H9 (cell line): ENCODE results near the gene RIC1. TPM values are rescaled to one million over a fixed set of nuclear protein-coding genes. Genes with fewer than 3 reads are reported as not detected.

Experiments
- DNase-seq: peaks from one replicate; pipeline ENCODE4 v3.0.0-alpha.2; 2017
- H2AFZ ChIP-seq: one replicate; pipeline ENCODE4 v1.6.1; 2013; ENCODE audit warnings: mild to moderate bottlenecking, low read length, control low read depth, moderate library complexity
- H2AK5ac ChIP-seq: 2 replicates; pipeline ENCODE4 v1.6.1; 2013; ENCODE audit warnings: low read length, control low read depth, mixed read lengths; ENCODE audit not compliant: insufficient read length
- H2BK120ac ChIP-seq: one replicate; pipeline ENCODE4 v1.6.1; 2013; ENCODE audit warnings: low read depth, mild to moderate bottlenecking, low read length, control low read depth, inconsistent platforms; ENCODE audit not compliant: poor library complexity, severe bottlenecking
- H2BK12ac ChIP-seq: 2 replicates; pipeline ENCODE4 v1.6.1; 2013; ENCODE audit warnings: low read length, control low read depth, mixed read lengths, low read depth; ENCODE audit not compliant: insufficient read length
- H2BK15ac ChIP-seq: 2 replicates; pipeline ENCODE4 v1.6.1; 2013; ENCODE audit warnings: low read depth, low read length, control low read depth
- H2BK20ac ChIP-seq: one replicate; pipeline ENCODE4 v1.6.1; 2013; ENCODE audit warnings: low read depth, mild to moderate bottlenecking, low read length, control low read depth, inconsistent platforms; ENCODE audit not compliant: poor library complexity, severe bottlenecking
- H2BK5ac ChIP-seq: 2 replicates; pipeline ENCODE4 v1.6.1; 2013; ENCODE audit warnings: low read length, control low read depth, mixed read lengths; ENCODE audit not compliant: insufficient read length
- H3K14ac ChIP-seq: 2 replicates; pipeline ENCODE4 v1.6.1; 2013; ENCODE audit warnings: low read length, control low read depth; ENCODE audit not compliant: insufficient read depth
- H3K18ac ChIP-seq: 2 replicates; pipeline ENCODE4 v1.6.1; 2013; ENCODE audit warnings: low read depth, mild to moderate bottlenecking, mixed read lengths, low read length, control low read depth; ENCODE audit not compliant: insufficient read length
- H3K23ac ChIP-seq: 2 replicates; pipeline ENCODE4 v1.6.1; 2013; ENCODE audit warnings: low read length, control low read depth, mixed read lengths, low read depth; ENCODE audit not compliant: insufficient read length
- H3K23me2 ChIP-seq: 2 replicates; pipeline ENCODE4 v1.6.1; 2013; ENCODE audit warnings: low read depth, mild to moderate bottlenecking, mixed read lengths, low read length, control low read depth; ENCODE audit not compliant: insufficient read length, poor library complexity, severe bottlenecking
- H3K27ac ChIP-seq: 2 replicates; pipeline ENCODE4 v1.5.1; 2013; ENCODE audit warnings: low read length, control low read depth, mixed read lengths, low read depth; ENCODE audit not compliant: insufficient read length
- H3K27me3 ChIP-seq: 2 replicates; pipeline ENCODE4 v1.6.1; 2013; ENCODE audit warnings: low read length, control low read depth, inconsistent platforms; ENCODE audit not compliant: insufficient read depth
- H3K4ac ChIP-seq: 2 replicates; pipeline ENCODE4 v1.6.1; 2013; ENCODE audit warnings: low read depth, mild to moderate bottlenecking, control low read depth, inconsistent platforms, low read length, moderate library complexity
- H3K4me1 ChIP-seq: 2 replicates; pipeline ENCODE4 v1.6.1; 2013; ENCODE audit warnings: low read length, control low read depth, inconsistent platforms; ENCODE audit not compliant: insufficient read depth
- H3K4me2 ChIP-seq: 2 replicates; pipeline ENCODE4 v1.6.1; 2013; ENCODE audit warnings: low read length, control low read depth, mixed read lengths; ENCODE audit not compliant: insufficient read length, insufficient read depth
- H3K56ac ChIP-seq: 2 replicates; pipeline ENCODE4 v1.6.1; 2013; ENCODE audit warnings: low read depth, mild to moderate bottlenecking, mixed read lengths, low read length, control low read depth; ENCODE audit not compliant: insufficient read length
- H3K79me1 ChIP-seq: 2 replicates; pipeline ENCODE4 v1.6.1; 2013; ENCODE audit warnings: low read depth, mild to moderate bottlenecking, moderate library complexity, low read length, control low read depth, inconsistent platforms; ENCODE audit not compliant: insufficient read depth, poor library complexity, severe bottlenecking
- H3K79me2 ChIP-seq: 2 replicates; pipeline ENCODE4 v1.6.1; 2013; ENCODE audit warnings: low read length, control low read depth, inconsistent platforms; ENCODE audit not compliant: insufficient read depth
- H3K9ac ChIP-seq: 2 replicates; pipeline ENCODE4 v1.6.1; 2013; ENCODE audit warnings: low read length, control low read depth, mixed read lengths; ENCODE audit not compliant: insufficient read length; ENCODE audit errors: extremely low read depth
- H3K9me3 ChIP-seq: one replicate; pipeline ENCODE4 v1.6.1; 2013; ENCODE audit warnings: low read depth, low read length, inconsistent platforms; ENCODE audit not compliant: control insufficient read depth
- H3T11ph ChIP-seq: one replicate; pipeline ENCODE4 v1.6.1; 2013; ENCODE audit warnings: mild to moderate bottlenecking, low read length, control low read depth, inconsistent platforms
- H4K20me1 ChIP-seq: one replicate; pipeline ENCODE4 v1.6.1; 2013; ENCODE audit not compliant: control insufficient read depth, insufficient read length, insufficient read depth
- H4K5ac ChIP-seq: 2 replicates; pipeline ENCODE4 v1.6.1; 2013; ENCODE audit warnings: low read depth, mild to moderate bottlenecking, mixed read lengths, low read length, control low read depth; ENCODE audit not compliant: insufficient read length
- H4K8ac ChIP-seq: replicated peaks from 2 replicates; pipeline ENCODE4 v1.6.1; 2013; ENCODE audit warnings: low read length, control low read depth, mixed read lengths, low read depth; ENCODE audit not compliant: insufficient read length
- H4K91ac ChIP-seq: 2 replicates; pipeline ENCODE4 v1.6.1; 2013; ENCODE audit warnings: low read depth, mild to moderate bottlenecking, moderate library complexity, mixed read lengths, low read length, control low read depth; ENCODE audit not compliant: insufficient read length
- H3K27ac Mint-ChIP-seq, 3 experiments: 2 replicates in 2 of 3; 3 replicates in 1 of 3; pipeline ENCODE4 v1.8.0; 2020 to 2021; ENCODE audit warnings: mixed read lengths in 3 of 3, mild to moderate bottlenecking in 1 of 3, moderate library complexity in 1 of 3
- H3K27me3 Mint-ChIP-seq: 2 replicates; pipeline ENCODE4 v1.8.0; 2021; ENCODE audit warnings: low read depth, mild to moderate bottlenecking, moderate library complexity, mixed read lengths
- H3K36me3 Mint-ChIP-seq, 3 experiments: 2 replicates in 2 of 3; 3 replicates in 1 of 3; pipeline ENCODE4 v1.8.0; 2020 to 2021; ENCODE audit warnings: low read depth in 3 of 3, mixed read lengths in 3 of 3; ENCODE audit not compliant: insufficient read depth in 1 of 3
- H3K4me1 Mint-ChIP-seq, 2 experiments: 2 replicates each; pipeline ENCODE4 v1.8.0; 2020; ENCODE audit warnings: mixed read lengths in 2 of 2
- H3K4me3 Mint-ChIP-seq, 2 experiments: 2 replicates in 1 of 2; 3 replicates in 1 of 2; pipeline ENCODE4 v1.8.0; 2020 to 2021; ENCODE audit warnings: mild to moderate bottlenecking in 2 of 2, mixed read lengths in 2 of 2, moderate library complexity in 1 of 2
- H3K9me3 Mint-ChIP-seq, 2 experiments: 2 replicates in 1 of 2; 3 replicates in 1 of 2; pipeline ENCODE4 v1.8.0; 2020; ENCODE audit warnings: mild to moderate bottlenecking in 2 of 2, mixed read lengths in 2 of 2, moderate library complexity in 1 of 2
- WGBS: extraction: QIAGEN DNeasy Blood & Tissue Kit; methylation state at CpG from one replicate; pipeline ENCODE4 v1.1.7; 2013; ENCODE audit warnings: missing lambda C conversion rate, low lambda C conversion rate, mixed read lengths; ENCODE audit not compliant: insufficient read length; ENCODE audit errors: extremely low coverage; 5-methylcytosine and 5-hydroxymethylcytosine counted together
- total RNA-seq: library from RNA; stranded (reverse); gene quantifications from 2 replicates; pipeline ENCODE4 v1.2.1, GENCODE V29; 2021
- TF ChIP-seq, protein P1 (sequence below): fragments of 200-600 bp; sonication (generic); conservative IDR thresholded peaks from 3 replicates; pipeline ENCODE4 v1.8.0; 2021; ENCODE audit warnings: antibody characterized with exemption, mild to moderate bottlenecking

Gene RIC1
- total RNA-seq, 1 experiment from 2014 or later, result 13.7 TPM

DNA sequence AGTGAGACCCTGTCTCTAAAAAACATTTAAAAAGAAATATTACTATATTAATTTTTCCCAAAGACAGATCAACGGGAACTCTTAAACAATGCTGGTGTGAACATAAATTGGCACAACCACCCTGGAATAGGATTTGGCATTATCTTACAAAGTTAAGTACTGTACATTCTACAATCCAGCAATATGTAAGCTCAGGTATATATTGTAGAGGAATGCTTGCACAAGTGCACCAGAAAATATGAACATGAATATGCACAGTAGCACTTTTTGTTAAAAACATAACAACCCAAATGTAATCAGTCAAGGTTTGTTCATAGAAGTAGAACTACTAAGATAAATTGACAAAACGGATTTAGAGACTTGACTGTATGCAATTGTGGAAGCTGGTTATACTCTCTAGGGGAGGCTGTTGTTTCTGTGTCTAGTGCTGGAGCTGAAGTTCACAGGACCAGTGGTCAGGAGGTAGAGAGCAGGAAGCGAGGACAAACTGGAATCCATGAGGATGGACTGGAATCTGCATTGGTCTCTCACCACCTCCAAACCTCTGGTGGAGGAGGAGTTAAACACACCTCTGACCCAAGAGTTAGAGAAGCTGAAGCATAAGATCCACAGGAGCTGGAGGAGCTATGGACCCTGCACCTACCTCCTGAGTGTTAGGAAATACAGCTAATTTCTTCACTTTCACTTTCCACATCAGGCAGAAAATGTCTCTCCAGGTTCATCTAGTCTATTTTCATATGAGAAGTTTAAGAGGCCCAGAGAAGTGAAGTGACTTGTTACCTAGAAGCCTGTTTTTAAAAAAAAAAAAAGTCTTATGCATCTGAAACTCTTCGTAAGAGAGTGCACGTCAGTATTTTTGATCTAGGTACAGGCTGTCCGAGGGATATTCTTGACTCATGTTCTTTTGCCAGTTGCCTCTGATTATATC, 20.3 kb upstream of the RIC1 start:
- no peaks in the 10 kb centered on the region for H4K20me1 ChIP-seq
- Mint-ChIP-seq H3K27me3 (no peaks in the 10 kb centered on the region), H3K9me3 (peaks cover 0 to 4% of the 10 kb centered on the region in 2 experiments; a peak in 3 of 5 replicates), H3K4me1 (peaks cover 0 to 3% of the 10 kb centered on the region in 2 experiments; a peak in 2 of 4 replicates), H3K4me3 (no peak overlapping the region), H3K27ac (no peak overlapping the region), H3K36me3 (no peaks in the 10 kb centered on the region; a peak in 1 of 7 replicates)
- no peaks in the 10 kb centered on the region for H3K79me2 ChIP-seq
- no peaks in the 10 kb centered on the region for H3K4me1 ChIP-seq
- H3K27ac ChIP-seq, result no peak overlapping the region
- H3K23me2 ChIP-seq, result no peaks in the 10 kb centered on the region
- H4K5ac ChIP-seq, result no peak overlapping the region
- H3K4me2 ChIP-seq, result no peak overlapping the region
- TF ChIP-seq, protein P1, sequence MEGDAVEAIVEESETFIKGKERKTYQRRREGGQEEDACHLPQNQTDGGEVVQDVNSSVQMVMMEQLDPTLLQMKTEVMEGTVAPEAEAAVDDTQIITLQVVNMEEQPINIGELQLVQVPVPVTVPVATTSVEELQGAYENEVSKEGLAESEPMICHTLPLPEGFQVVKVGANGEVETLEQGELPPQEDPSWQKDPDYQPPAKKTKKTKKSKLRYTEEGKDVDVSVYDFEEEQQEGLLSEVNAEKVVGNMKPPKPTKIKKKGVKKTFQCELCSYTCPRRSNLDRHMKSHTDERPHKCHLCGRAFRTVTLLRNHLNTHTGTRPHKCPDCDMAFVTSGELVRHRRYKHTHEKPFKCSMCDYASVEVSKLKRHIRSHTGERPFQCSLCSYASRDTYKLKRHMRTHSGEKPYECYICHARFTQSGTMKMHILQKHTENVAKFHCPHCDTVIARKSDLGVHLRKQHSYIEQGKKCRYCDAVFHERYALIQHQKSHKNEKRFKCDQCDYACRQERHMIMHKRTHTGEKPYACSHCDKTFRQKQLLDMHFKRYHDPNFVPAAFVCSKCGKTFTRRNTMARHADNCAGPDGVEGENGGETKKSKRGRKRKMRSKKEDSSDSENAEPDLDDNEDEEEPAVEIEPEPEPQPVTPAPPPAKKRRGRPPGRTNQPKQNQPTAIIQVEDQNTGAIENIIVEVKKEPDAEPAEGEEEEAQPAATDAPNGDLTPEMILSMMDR, result no peak
- H3K14ac ChIP-seq, result no peak overlapping the region
- H2BK20ac ChIP-seq, result no peak overlapping the region
- no peak overlapping the region for H3K9ac ChIP-seq
- no peak overlapping the region for H2BK5ac ChIP-seq
- no peak overlapping the region for H3K4ac ChIP-seq
- no CpG with 5 or more reads among the region's 6 CpGs for WGBS
- no peaks in the 10 kb centered on the region for H3K79me1 ChIP-seq
- H2BK15ac ChIP-seq, result no peak overlapping the region
- H4K91ac ChIP-seq, result no peak overlapping the region
- H2BK120ac ChIP-seq, result no peak overlapping the region
- no peak overlapping the region for H3K56ac ChIP-seq
- H4K8ac ChIP-seq, result no peak overlapping the region
- H3T11ph ChIP-seq, result no peak overlapping the region
- H3K9me3 ChIP-seq, result no peaks in the 10 kb centered on the region
- no peak overlapping the region for H3K23ac ChIP-seq
- DNase-seq, result no peak
- no peak overlapping the region for H2BK12ac ChIP-seq
- H3K18ac ChIP-seq, result no peak overlapping the region
- no peaks in the 10 kb centered on the region for H3K27me3 ChIP-seq
- no peak overlapping the region for H2AFZ ChIP-seq
- H2AK5ac ChIP-seq, result no peak overlapping the region
